ENCODE measurements around the gene TMEM255B.

- TF ChIP-seq, protein P1, sequence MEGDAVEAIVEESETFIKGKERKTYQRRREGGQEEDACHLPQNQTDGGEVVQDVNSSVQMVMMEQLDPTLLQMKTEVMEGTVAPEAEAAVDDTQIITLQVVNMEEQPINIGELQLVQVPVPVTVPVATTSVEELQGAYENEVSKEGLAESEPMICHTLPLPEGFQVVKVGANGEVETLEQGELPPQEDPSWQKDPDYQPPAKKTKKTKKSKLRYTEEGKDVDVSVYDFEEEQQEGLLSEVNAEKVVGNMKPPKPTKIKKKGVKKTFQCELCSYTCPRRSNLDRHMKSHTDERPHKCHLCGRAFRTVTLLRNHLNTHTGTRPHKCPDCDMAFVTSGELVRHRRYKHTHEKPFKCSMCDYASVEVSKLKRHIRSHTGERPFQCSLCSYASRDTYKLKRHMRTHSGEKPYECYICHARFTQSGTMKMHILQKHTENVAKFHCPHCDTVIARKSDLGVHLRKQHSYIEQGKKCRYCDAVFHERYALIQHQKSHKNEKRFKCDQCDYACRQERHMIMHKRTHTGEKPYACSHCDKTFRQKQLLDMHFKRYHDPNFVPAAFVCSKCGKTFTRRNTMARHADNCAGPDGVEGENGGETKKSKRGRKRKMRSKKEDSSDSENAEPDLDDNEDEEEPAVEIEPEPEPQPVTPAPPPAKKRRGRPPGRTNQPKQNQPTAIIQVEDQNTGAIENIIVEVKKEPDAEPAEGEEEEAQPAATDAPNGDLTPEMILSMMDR (IDR thresholded peaks at IDR 0.05): no peak
- no peak for TF ChIP-seq POLR2A (IDR thresholded peaks at IDR 0.05)
- no peak for TF ChIP-seq POLR2AphosphoS5 (IDR thresholded peaks at IDR 0.05)
- TF ChIP-seq EP300 (IDR thresholded peaks at IDR 0.05): no peak
Observed at GRCh38 chr13:113849546-113849945, 90.5 kb downstream of the TMEM255B start.

All from upper lobe of left lung (tissue), 4 donors.